ENCODE measurements around the gene TSPAN33. TPM values are rescaled to one million over a fixed set of nuclear protein-coding genes. Genes with fewer than 3 reads are reported as not detected.

The TSPAN33 gene
- total and polyA plus RNA-seq, 9 of the 15 experiments (the other 6 are each of a cell fraction or from before 2014, with no cell fraction given): 0.03 to 1.5 (median 0.23) TPM; not detected in 2

GRCh38 chr7:129210256-129210988 is 65.9 kb downstream of the TSPAN33 start:
- H3K4me3 ChIP-seq: no peak overlapping the region
- H3K79me2 ChIP-seq (ENCODE audit: control insufficient read depth, insufficient read depth, low read length): no peaks in the 10 kb centered on the region
- H2AFZ ChIP-seq (ENCODE audit: low read depth, low read length): no peak overlapping the region
- in situ Hi-C loops (cut with MboI) (no loop called here), intact Hi-C loops (cut with micrococcal nuclease) (loop anchor here (1.0 to 5.0 kb wide), 5 partner anchors 46 to 783 kb away; no protein-coding TSS in a partner anchor)
- H3K4me2 ChIP-seq (ENCODE audit: insufficient read depth, low read length): peak overlapping the region; percentile 26; the same call in 1 of the 2 replicates
- peaks cover 15% of the 10 kb centered on the region for H4K20me1 ChIP-seq (replicated peaks; ENCODE audit: control insufficient read depth, insufficient read depth, low read length)
- H3K36me3 ChIP-seq (ENCODE audit: control insufficient read depth, insufficient read depth, low read length): no peaks in the 10 kb centered on the region
- ChIA-PET CTCF (ENCODE audit: low intra/inter-chr PET ratio) (interaction anchor here (0.6 to 2.4 kb wide), 8 partner anchors 46 to 783 kb away, joined by 3 to 8 read pairs (median 4); no protein-coding TSS in a partner anchor), POLR2A (interaction anchor here (0.6 to 1.2 kb wide), 3 partner anchors 18 to 396 kb away, joined by 3 read pairs; no protein-coding TSS in a partner anchor)
- WGBS (ENCODE audit: insufficient coverage, low coverage, missing lambda C conversion rate): 12% methylated on average over 16 of the region's 16 CpGs
- H3K9me3 ChIP-seq (replicated peaks; ENCODE audit: control insufficient read depth, insufficient read depth, low read depth, low read length): no peaks in the 10 kb centered on the region
- DNase-seq (ENCODE audit: extremely low read depth in 1 of 4, low spot score in 3 of 4) (peak; percentile 82 to 88 (median 86)), FAIRE-seq (peak; percentile 93), ATAC-seq (peak; percentile 90)
- no peak overlapping the region for H3K27ac ChIP-seq (ENCODE audit: extremely low read depth, low read depth, low read length)
- H3K9ac ChIP-seq (ENCODE audit: insufficient read depth in 1 of 2, low read depth in 2 of 2, low read length in 2 of 2): 0 out of 4 replicates have a peak overlapping the region, but pooled peaks of 1 of the 2 experiments have one; percentile 10
- no peaks in the 10 kb centered on the region for H3K9me1 ChIP-seq (ENCODE audit: control insufficient read depth, insufficient read depth, low read length)
- H3K27me3 ChIP-seq (ENCODE audit: control insufficient read depth in 2 of 2, insufficient read depth in 2 of 2, low read length in 2 of 2): peaks cover 52 to 75% of the 10 kb centered on the region in 2 experiments
- H3K4me1 ChIP-seq (replicated peaks in 1 of 2; ENCODE audit: control insufficient read depth in 2 of 2, insufficient read depth in 2 of 2, low read length in 2 of 2): peaks cover 5 to 7% of the 10 kb centered on the region in 2 experiments; a peak in 3 of 5 replicates
- no TSS peak for BruUV-seq (replicated peaks)
- TF ChIP-seq MTA3 (IDR thresholded peaks at IDR 0.05; ENCODE audit: borderline replicate concordance) (peak; percentile 28; the same call in 1 of the 2 replicates), DEAF1 (CRISPR knock-in tag; IDR thresholded peaks at IDR 0.05) (peak; percentile 64; the same call in 1 of the 2 replicates), TARDBP (IDR thresholded peaks at IDR 0.05) (0 out of 2 replicates have a peak, but pooled peaks have one; percentile 52), POLR2AphosphoS2 (IDR thresholded peaks at IDR 0.05; ENCODE audit: low read length) (no peak), CREB3 (tag; conservative IDR thresholded peaks at IDR 0.05; ENCODE audit: low read depth) (no peak), POLR2G (IDR thresholded peaks at IDR 0.05; ENCODE audit: low read depth, low read length) (no peak), POLR2AphosphoS5 (IDR thresholded peaks at IDR 0.05; ENCODE audit: control insufficient read depth, insufficient read depth, low read depth, low read length) (no peak), STAG1 (CRISPR knock-in tag; IDR thresholded peaks at IDR 0.05; ENCODE audit: borderline replicate concordance) (peak; percentile 96), JUND (IDR thresholded peaks at IDR 0.05; ENCODE audit: borderline replicate concordance, low read depth, low read length) (no peak), JUND (tag; IDR thresholded peaks at IDR 0.05; ENCODE audit: borderline replicate concordance, low read depth, low read length) (peak; percentile 22; the same call in 1 of the 3 replicates), FOXP1 (CRISPR knock-in tag; IDR thresholded peaks at IDR 0.05) (peak; percentile 57; the same call in 1 of the 2 replicates), NFIC (IDR thresholded peaks at IDR 0.05) (peak; percentile 82), ZBTB8A (IDR thresholded peaks at IDR 0.05; ENCODE audit: partially characterized antibody) (no peak), MYNN (IDR thresholded peaks at IDR 0.05) (peak; percentile 66), MYNN (CRISPR knock-in tag; IDR thresholded peaks at IDR 0.05) (no peak), POLR2A (conservative IDR thresholded peaks at IDR 0.05) (no peak), ARID3B (CRISPR knock-in tag; IDR thresholded peaks at IDR 0.05; ENCODE audit: borderline replicate concordance) (no peak)

All from K562 (cell line).